PFSK-1 (cell line): Measurements from ENCODE around the gene ING4. TPM values are rescaled to one million over a fixed set of nuclear protein-coding genes. Genes with fewer than 3 reads are reported as not detected.

Experiments
- FOXP2 ChIP-seq: optimal IDR thresholded peaks from 2 replicates; pipeline ENCODE3; 2011; ENCODE audit warnings: borderline replicate concordance, control low read depth, inconsistent platforms; ENCODE audit not compliant: insufficient read depth; ENCODE audit errors: extremely low read length, extremely low read depth
- POLR2AphosphoS5 ChIP-seq: IDR thresholded peaks from 2 replicates; pipeline ENCODE4 v1.6.1; 2012; ENCODE audit warnings: low read depth, mild to moderate bottlenecking, control low read depth, low read length, moderate library complexity
- REST ChIP-seq, 2 experiments: IDR thresholded peaks; 2 replicates each; pipeline versions ENCODE4 v1.6.1 to v1.8.0; 2011 to 2012; ENCODE audit warnings: low read depth in 2 of 2, low read length in 2 of 2, control low read depth in 1 of 2, inconsistent platforms in 1 of 2, mild to moderate bottlenecking in 1 of 2, moderate library complexity in 1 of 2; ENCODE audit not compliant: insufficient read depth in 1 of 2
- SIN3A ChIP-seq: IDR thresholded peaks from 2 replicates; pipeline ENCODE4 v1.6.1; 2012; ENCODE audit warnings: mild to moderate bottlenecking, low read length, moderate library complexity, borderline replicate concordance; ENCODE audit not compliant: insufficient read depth
- TAF1 ChIP-seq: IDR thresholded peaks from 2 replicates; pipeline ENCODE4 v1.6.1; 2012; ENCODE audit warnings: low read length, control low read depth, borderline replicate concordance; ENCODE audit not compliant: insufficient read depth
- polyA plus RNA-seq: library from polyadenylated mRNA; unstranded; fragments of >200 nt; gene quantifications from one replicate; pipeline ENCODE4 v1.2.1, GENCODE V29; 2012; ENCODE audit warnings: low read depth, missing spikeins; ENCODE audit not compliant: insufficient read length

Gene ING4
- 14.0 TPM for polyA plus RNA-seq

- TF ChIP-seq TAF1 (no peak; the same call in 1 of the 2 replicates), REST (IDR thresholded peaks at IDR 0.05; ENCODE audit: insufficient read depth in 1 of 2, low read depth in 2 of 2, low read length in 2 of 2) (no peak), POLR2AphosphoS5 (no peak; the same call in 1 of the 2 replicates), FOXP2 (peak; percentile 53), SIN3A (peak; percentile 57; the same call in 1 of the 2 replicates)
These were observed at the start of gene ING4 for GRCh38 chr12:6662906-6663742. ING4 (minus strand) TSS chr12:6663119; CDS start chr12:6663101, 18 bp downstream.

GRCh38 chr12:6708960-6709394 lies 46.1 kb upstream of the ING4 start:
- no peak for TF ChIP-seq TAF1
- TF ChIP-seq FOXP2: no peak
- TF ChIP-seq SIN3A: no peak
- TF ChIP-seq REST (IDR thresholded peaks at IDR 0.05; ENCODE audit: insufficient read depth in 1 of 2, low read depth in 2 of 2, low read length in 2 of 2): no peak
- TF ChIP-seq POLR2AphosphoS5: no peak

GRCh38 chr12:6703631-6704030 lies 40.7 kb upstream of the ING4 start:
- TF ChIP-seq FOXP2 (no peak), POLR2AphosphoS5 (no peak)

GRCh38 chr12:6701078-6701768 lies 38.3 kb upstream of the ING4 start:
- TF ChIP-seq SIN3A: no peak
- TF ChIP-seq FOXP2: no peak
- TF ChIP-seq REST (IDR thresholded peaks at IDR 0.05; ENCODE audit: insufficient read depth in 1 of 2, low read depth in 2 of 2, low read length in 2 of 2): no peak
- no peak for TF ChIP-seq POLR2AphosphoS5
- no peak for TF ChIP-seq TAF1

- no peak for TF ChIP-seq FOXP2
- TF ChIP-seq POLR2AphosphoS5: no peak
- no peak for TF ChIP-seq REST (IDR thresholded peaks at IDR 0.05; ENCODE audit: insufficient read depth in 1 of 2, low read depth in 2 of 2, low read length in 2 of 2)
- TF ChIP-seq TAF1: no peak
- TF ChIP-seq SIN3A: no peak
These were observed 37.7 kb upstream of the ING4 start, which contains the start of gene PIANP for GRCh38 chr12:6700646-6701051. PIANP (minus strand) TSS chr12:6700815; CDS start chr12:6698061, 2,754 bp downstream.
